ENCODE data around the gene TBC1D14. TPM values are rescaled to one million over a fixed set of nuclear protein-coding genes. Genes with fewer than 3 reads are reported as not detected.

TBC1D14 gene
- total RNA-seq, 1 donor: 34.0 TPM

DNA sequence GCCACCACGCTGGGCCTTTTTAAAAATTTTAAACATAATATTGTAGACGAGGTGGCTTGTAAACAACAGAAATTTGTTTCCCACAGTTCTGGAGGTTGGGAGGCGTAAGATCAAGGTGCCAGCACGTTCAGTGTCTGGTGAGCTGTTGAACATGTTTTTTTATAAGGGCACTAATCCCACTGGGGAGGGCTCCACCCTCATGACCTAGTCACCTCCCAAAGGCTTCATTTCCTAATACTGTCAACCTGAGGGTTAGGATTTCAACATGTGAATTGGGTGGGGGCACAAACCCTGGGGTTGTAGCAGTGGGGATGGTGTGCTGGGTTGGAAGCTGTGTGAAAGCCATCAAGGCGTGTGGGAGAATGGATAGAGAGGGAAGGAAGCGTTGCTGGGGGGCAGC lies 27.6 kb downstream of the TBC1D14 start:
- TF ChIP-seq, protein P1, sequence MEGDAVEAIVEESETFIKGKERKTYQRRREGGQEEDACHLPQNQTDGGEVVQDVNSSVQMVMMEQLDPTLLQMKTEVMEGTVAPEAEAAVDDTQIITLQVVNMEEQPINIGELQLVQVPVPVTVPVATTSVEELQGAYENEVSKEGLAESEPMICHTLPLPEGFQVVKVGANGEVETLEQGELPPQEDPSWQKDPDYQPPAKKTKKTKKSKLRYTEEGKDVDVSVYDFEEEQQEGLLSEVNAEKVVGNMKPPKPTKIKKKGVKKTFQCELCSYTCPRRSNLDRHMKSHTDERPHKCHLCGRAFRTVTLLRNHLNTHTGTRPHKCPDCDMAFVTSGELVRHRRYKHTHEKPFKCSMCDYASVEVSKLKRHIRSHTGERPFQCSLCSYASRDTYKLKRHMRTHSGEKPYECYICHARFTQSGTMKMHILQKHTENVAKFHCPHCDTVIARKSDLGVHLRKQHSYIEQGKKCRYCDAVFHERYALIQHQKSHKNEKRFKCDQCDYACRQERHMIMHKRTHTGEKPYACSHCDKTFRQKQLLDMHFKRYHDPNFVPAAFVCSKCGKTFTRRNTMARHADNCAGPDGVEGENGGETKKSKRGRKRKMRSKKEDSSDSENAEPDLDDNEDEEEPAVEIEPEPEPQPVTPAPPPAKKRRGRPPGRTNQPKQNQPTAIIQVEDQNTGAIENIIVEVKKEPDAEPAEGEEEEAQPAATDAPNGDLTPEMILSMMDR (IDR thresholded peaks at IDR 0.05; ENCODE audit: insufficient read depth, low read length): no peak
- H3K4me3 ChIP-seq (ENCODE audit: low read depth, low read length): no peak overlapping the region
- DNase-seq (ENCODE audit: low read depth): no peak

DNA sequence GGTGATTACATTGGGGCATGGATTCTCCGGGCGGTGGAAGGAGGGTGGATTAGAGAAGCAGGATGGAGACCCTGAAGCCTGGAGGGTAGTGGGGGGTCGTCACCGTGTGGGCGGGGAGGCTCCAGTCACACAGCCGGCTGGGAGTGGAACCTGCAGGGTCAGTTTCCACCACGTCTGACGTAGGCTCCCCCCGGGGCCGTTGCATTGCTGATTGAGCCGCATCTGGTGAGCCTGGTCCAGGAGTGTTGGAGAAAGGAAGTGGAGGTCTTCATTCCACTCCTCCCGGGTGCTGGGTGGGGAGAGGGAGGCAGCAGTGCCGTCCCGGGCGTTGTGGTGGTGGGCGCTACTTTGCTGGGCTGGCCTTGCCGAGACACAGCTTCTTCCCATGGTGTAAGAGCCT lies 28.1 kb downstream of the TBC1D14 start:
- DNase-seq (ENCODE audit: low read depth): no peak
- TF ChIP-seq, protein P1 (IDR thresholded peaks at IDR 0.05; ENCODE audit: insufficient read depth, low read length): no peak
- no peak overlapping the region for H3K4me3 ChIP-seq (ENCODE audit: low read depth, low read length)

- H3K4me3 ChIP-seq (ENCODE audit: low read depth, low read length): no peak overlapping the region
- no peak for DNase-seq (ENCODE audit: low read depth)
- TF ChIP-seq, protein P1 (IDR thresholded peaks at IDR 0.05; ENCODE audit: insufficient read depth, low read length): no peak
Measured at GRCh38 chr4:6938237-6938636, 28.6 kb downstream of the TBC1D14 start.

DNA sequence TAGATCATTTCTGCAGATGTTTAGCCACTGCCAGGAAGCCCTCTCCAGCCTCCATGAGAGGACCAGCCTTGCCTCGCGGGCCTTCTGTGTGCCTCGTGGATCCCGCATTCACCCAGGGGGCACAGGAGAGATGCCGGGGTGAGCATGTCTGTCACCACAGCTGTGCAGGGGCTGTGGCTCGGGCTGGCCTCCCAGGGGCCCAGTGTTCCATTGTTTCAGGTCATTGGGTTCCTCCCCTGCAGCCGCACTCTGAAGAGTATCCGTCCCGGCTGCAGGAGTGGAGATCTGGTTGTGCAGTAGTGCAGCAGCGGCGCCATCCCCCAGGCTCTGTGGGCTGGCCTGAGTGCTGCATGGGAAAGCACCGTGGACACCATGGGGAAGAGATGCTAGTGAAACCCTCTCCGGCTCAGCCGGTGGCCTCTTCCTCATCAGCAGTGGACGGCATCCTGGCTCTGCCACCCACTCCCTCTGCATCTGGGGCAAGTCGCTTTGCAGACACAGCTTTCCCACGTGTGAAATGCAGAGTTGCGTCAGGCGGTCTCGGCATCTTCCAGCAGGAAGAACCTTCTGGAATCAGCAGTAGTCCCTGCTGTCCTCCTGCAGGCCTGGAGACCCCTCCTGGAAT lies 29.1 kb downstream of the TBC1D14 start:
- no peak overlapping the region for H3K4me3 ChIP-seq (ENCODE audit: low read depth, low read length)
- TF ChIP-seq, protein P1 (IDR thresholded peaks at IDR 0.05; ENCODE audit: insufficient read depth, low read length): no peak
- DNase-seq (ENCODE audit: low read depth): no peak

DNA sequence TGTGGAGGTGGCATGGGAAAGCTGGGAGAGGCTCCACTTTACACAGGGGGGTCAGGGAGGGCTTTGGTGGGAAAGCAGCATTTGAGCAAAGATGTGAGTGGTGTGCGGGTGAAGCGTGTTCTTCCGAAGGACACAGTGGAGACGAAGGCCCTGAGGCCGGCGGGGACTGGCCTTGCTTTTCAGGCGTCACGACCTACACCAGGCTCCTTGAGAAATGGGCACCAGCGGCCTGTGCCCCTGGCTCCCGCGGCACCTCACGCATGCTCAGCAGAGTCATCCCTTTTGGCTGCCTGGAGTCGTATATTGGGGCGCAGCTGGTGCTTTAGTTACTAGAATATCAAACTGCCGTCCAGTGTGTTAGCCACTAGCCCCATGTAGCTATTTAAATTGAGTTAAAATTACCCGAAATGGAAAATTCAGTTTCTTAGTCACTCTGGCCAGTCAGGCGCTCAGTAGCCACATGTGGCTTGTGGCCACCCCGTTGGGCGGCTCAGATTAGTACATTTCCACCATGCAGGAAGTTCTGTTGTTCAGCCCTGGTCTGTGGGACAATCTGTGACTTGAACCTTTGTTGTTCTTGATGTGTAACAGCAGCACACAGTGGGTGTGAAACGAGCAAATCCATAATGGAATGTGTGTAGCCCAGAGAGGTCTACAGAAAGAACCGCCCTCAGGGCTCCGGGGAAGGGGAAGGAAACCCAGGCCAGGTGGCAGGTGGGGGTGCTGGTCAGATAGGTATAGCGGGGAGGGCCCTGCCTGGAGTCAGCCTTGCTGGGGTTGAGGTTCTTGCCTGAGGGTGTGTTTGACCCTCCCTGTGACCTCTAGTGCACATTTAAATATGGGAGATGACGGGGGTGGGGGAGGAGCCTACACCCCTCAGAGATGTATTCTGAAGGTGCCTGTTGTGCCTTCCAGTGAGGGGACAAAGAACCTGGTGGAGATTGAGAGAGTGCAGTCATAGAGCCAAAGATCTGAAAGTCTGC lies 30.4 kb downstream of the TBC1D14 start:
- no peak for DNase-seq (ENCODE audit: low read depth)
- no peak overlapping the region for H3K4me3 ChIP-seq (ENCODE audit: low read depth, low read length)
- TF ChIP-seq, protein P1 (IDR thresholded peaks at IDR 0.05; ENCODE audit: insufficient read depth, low read length): no peak

DNA sequence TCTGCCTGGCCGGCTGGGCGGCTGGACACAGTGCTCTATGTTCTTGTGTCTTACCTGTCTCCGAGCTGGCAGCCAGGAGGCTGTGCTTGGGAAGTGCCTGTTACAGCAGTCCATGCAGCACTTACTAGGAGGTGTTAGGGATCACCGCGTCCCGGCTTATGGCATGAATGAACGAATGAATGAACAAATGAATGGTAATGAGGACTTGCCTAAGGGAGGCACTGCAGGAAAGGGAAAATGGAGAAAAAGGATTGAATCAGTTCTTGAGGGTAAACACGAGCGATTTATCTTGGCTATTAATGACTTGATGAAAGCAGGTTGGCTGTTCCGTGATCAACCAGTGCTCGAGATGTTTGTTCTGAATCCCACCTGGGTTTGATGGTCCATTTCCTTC lies 31.1 kb downstream of the TBC1D14 start:
- TF ChIP-seq, protein P1 (IDR thresholded peaks at IDR 0.05; ENCODE audit: insufficient read depth, low read length): no peak
- H3K4me3 ChIP-seq (ENCODE audit: low read depth, low read length): no peak overlapping the region
- no peak for DNase-seq (ENCODE audit: low read depth)

Measured in fibroblast of the aortic adventitia (primary cell).